Endothelial cell (in vitro differentiated cells): ENCODE measurements around the gene DENND1B. TPM values are rescaled to one million over a fixed set of nuclear protein-coding genes. Genes with fewer than 3 reads are reported as not detected.

Source experiments
- DNase-seq: peaks from one replicate; pipeline ENCODE4 v3.0.0; 2021; ENCODE audit warnings: low spot score
- H3K27ac Mint-ChIP-seq: one replicate; pipeline ENCODE4 v1.8.0; 2021; ENCODE audit warnings: mixed read lengths, inconsistent platforms; ENCODE audit not compliant: unreplicated experiment
- H3K27me3 Mint-ChIP-seq: one replicate; pipeline ENCODE4 v1.8.0; 2021; ENCODE audit warnings: mild to moderate bottlenecking, moderate library complexity, mixed read lengths, inconsistent platforms; ENCODE audit not compliant: unreplicated experiment
- H3K36me3 Mint-ChIP-seq: one replicate; pipeline ENCODE4 v1.8.0; 2021; ENCODE audit warnings: mild to moderate bottlenecking, low read depth, mixed read lengths, inconsistent platforms; ENCODE audit not compliant: unreplicated experiment
- H3K4me1 Mint-ChIP-seq: one replicate; pipeline ENCODE4 v1.8.0; 2021; ENCODE audit warnings: mild to moderate bottlenecking, mixed read lengths, inconsistent platforms; ENCODE audit not compliant: unreplicated experiment
- H3K4me3 Mint-ChIP-seq: one replicate; pipeline ENCODE4 v1.8.0; 2021; ENCODE audit warnings: mild to moderate bottlenecking, mixed read lengths, inconsistent platforms; ENCODE audit not compliant: unreplicated experiment
- H3K9me3 Mint-ChIP-seq: one replicate; pipeline ENCODE4 v1.8.0; 2021; ENCODE audit warnings: mixed read lengths, inconsistent platforms; ENCODE audit not compliant: unreplicated experiment
- total RNA-seq: library from RNA; stranded (reverse); fragmentation: NEBNext Ultra II Directional; extraction: Animal tissue kit (Norgen Biotek cat#: 25700); gene quantifications from one replicate; pipeline ENCODE4 v1.2.1, GENCODE V29; 2021; ENCODE audit not compliant: unreplicated experiment
- TF ChIP-seq, protein P1 (sequence below): fragments of 200-600 bp; sonication (generic); IDR thresholded peaks from one replicate; pipeline ENCODE4 v1.5.0; 2021; ENCODE audit warnings: antibody characterized with exemption; ENCODE audit not compliant: unreplicated experiment

DENND1B gene
- total RNA-seq, 1 donor from 2014 or later = 7.5 TPM

DNA sequence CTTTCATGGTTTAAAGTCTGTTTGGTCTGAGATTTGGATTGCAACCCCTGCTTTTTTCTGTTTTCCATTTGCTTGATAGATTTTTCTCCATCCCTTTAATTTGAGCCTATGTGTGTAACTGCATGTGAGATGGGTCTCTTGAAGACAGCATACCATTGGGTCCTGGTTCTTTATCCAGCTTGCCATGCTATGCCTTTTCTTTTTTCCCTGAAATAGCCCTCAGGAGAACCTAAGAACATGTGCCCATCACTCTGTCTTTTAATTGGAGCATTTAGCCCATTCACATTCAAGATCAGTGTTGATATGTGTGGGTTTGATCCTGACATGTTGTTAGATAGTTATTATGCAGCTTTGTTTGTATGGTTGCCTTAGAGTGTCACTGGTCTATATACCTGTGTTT is 21.7 kb upstream of the DENND1B start:
- H3K9me3 Mint-ChIP-seq = peaks cover 4% of the 10 kb centered on the region
- no peak overlapping the region for H3K27ac Mint-ChIP-seq
- H3K4me1 Mint-ChIP-seq = no peaks in the 10 kb centered on the region
- peaks cover 7% of the 10 kb centered on the region for H3K27me3 Mint-ChIP-seq
- peaks cover 6% of the 10 kb centered on the region for H3K36me3 Mint-ChIP-seq
- TF ChIP-seq, protein P1, sequence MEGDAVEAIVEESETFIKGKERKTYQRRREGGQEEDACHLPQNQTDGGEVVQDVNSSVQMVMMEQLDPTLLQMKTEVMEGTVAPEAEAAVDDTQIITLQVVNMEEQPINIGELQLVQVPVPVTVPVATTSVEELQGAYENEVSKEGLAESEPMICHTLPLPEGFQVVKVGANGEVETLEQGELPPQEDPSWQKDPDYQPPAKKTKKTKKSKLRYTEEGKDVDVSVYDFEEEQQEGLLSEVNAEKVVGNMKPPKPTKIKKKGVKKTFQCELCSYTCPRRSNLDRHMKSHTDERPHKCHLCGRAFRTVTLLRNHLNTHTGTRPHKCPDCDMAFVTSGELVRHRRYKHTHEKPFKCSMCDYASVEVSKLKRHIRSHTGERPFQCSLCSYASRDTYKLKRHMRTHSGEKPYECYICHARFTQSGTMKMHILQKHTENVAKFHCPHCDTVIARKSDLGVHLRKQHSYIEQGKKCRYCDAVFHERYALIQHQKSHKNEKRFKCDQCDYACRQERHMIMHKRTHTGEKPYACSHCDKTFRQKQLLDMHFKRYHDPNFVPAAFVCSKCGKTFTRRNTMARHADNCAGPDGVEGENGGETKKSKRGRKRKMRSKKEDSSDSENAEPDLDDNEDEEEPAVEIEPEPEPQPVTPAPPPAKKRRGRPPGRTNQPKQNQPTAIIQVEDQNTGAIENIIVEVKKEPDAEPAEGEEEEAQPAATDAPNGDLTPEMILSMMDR = no peak
- H3K4me3 Mint-ChIP-seq = no peak overlapping the region
- no peak for DNase-seq

DNA sequence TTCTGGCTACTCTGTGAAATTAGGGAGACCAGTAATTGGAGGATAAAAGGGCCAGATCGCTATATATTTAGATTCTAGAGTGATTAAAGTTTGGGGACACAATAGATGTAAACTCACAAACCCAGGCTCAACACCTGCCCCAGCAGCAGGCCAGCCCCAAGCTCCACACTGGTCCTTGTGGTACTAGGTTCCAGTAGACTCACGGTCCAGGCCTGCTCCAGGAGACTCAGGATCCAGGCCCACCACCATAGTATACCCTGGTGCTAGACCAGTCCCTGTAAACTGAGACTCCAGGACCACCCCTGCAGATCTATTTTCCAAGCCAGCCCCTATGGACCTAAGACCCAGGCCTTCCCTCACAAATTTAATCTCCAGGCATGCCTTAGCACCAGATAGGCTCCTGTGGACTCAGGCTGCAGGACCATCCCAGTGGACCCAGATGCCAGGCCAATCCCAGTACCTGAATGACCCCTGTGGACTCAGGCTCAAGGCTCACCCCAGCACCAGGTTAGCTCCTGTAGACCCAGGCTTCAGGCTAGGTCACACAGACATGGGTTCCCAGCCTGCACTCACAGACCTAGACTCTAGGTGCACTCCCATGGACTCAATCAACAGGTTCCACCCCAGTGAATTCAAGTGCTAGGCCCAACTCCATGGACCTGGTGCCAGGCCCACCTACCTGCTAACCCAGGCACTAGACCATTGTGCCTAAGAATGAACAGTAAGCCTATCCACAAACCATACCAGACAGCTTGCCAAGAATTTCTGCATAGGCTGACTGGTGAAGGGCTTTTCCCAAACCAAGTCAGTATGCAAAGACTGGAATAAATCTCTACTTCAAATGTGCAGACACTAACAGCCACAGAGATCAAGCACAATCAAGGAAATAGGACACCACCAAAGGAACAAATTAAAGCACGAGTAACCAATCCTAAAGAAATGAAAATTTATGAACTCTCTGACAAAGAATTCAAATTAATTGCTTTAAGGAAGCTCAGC is 13.8 kb upstream of the DENND1B start:
- no peaks in the 10 kb centered on the region for H3K9me3 Mint-ChIP-seq
- no peak overlapping the region for H3K4me3 Mint-ChIP-seq
- no peak for DNase-seq
- H3K27me3 Mint-ChIP-seq = no peaks in the 10 kb centered on the region
- no peaks in the 10 kb centered on the region for H3K4me1 Mint-ChIP-seq
- no peaks in the 10 kb centered on the region for H3K36me3 Mint-ChIP-seq
- H3K27ac Mint-ChIP-seq = no peak overlapping the region
- TF ChIP-seq, protein P1 = no peak

DNA sequence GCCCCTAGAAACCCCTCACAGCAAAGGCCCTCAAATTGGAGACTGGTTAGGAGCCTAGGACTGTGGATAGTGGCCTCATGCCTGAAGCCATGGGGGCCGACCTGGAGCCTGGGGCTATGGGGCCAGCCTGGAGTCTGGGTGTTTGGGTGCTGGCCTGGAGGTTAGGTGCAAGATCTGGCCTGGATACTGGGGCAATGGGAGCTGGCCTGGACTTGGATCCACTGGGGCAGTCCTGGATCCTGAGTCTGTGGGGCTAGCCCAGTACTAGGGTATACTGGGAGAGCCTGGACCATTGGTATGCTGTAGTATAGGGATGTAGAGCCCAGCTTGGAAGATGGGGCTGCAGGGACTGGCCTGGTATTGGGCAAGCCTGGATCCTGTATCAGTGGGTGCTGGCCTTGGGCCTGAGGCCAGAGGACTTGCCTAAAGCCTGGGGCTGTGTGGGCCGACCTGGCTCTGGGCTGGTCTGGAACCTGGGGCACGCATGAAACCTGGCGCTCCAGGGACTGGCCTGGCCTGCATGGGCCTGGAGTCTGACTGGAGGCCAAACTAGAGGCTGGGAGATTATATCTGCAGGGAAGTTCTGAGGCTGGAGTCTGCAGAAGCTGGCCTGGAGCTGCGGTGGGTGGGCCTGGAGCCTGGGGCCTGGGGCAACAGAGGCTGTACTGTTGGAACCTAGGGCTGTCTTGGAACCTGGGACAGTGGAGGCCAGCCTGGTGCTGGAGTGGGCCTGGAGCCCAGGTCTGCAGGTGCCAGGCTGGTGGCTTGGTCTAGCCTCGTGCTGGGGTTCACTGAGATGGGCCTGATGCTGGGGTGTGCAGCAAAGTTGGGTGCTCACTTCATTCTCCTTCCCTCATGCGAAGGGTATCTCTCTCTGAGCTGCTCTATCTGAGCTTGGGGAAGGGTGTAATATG is 12.6 kb upstream of the DENND1B start:
- Mint-ChIP-seq H3K9me3 (no peaks in the 10 kb centered on the region), H3K36me3 (no peaks in the 10 kb centered on the region), H3K27ac (no peak overlapping the region), H3K27me3 (no peaks in the 10 kb centered on the region), H3K4me3 (no peak overlapping the region), H3K4me1 (no peaks in the 10 kb centered on the region)
- TF ChIP-seq, protein P1 = no peak
- no peak for DNase-seq

DNA sequence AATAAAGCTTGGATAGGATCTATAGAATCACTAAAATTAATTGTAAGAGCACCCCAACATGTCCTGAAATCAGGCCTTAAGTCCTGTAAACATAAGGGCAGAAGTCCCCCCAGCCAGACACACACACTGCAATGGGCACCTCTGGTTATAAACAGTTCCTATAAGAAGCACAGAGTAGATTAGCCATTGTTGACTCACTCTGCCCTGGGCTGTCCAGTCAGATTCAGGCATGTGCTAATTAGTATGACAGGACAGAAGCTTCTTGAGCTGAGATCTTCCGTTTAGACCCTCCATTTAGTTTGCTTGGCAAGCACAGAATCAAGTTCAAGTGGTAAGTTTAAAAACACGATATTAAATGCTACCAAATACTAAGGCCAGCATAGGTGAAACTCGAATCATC is 11.8 kb upstream of the DENND1B start:
- TF ChIP-seq, protein P1 = no peak
- no peak overlapping the region for H3K4me3 Mint-ChIP-seq
- H3K27me3 Mint-ChIP-seq = no peaks in the 10 kb centered on the region
- H3K36me3 Mint-ChIP-seq = no peaks in the 10 kb centered on the region
- no peak overlapping the region for H3K27ac Mint-ChIP-seq
- H3K4me1 Mint-ChIP-seq = no peaks in the 10 kb centered on the region
- no peak for DNase-seq
- no peaks in the 10 kb centered on the region for H3K9me3 Mint-ChIP-seq
